ENCODE results near the gene ZFHX2.

- no peak for TF ChIP-seq CTCF (IDR thresholded peaks at IDR 0.05)
- no peak for TF ChIP-seq POLR2A (IDR thresholded peaks at IDR 0.05)
Measured at GRCh38 chr14:23545740-23546365, 5.7 kb downstream of the ZFHX2 start.
